ENCODE data around the gene PTPN22.

Gene PTPN22

DNA sequence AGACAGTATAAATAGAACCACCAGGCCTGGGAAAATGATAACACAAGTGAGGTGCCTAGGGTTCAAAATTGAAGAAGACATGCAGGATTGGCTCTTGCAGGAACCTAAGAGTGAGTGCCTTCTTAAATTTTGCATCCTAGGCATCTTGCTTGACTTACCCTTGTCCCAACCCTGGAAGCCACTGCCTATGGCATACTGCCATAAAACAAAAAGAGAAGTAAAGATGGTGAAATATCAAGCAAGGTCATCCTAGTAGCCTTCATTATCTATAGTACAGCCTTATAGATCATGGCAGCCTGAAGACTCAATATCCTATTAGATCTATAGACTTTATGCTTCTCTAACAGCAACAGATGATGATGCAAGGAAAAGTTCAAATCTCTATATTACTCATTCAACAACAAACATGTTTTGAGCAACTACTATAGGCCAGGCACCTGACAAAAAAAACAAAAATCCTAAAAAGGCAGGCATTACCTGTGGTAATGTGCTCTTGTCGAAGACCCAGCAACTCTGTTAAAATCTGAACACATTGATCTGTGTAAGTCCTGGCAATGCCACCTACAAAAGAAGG is 26.8 kb upstream of the PTPN22 start:
- FAIRE-seq (no peak), DNase-seq (ENCODE audit: insufficient read length, low spot score) (no peak)
- no peak for TF ChIP-seq POLR2A (IDR thresholded peaks at IDR 0.05; ENCODE audit: low read depth, low read length)

- no peak for TF ChIP-seq POLR2A (IDR thresholded peaks at IDR 0.05; ENCODE audit: low read depth, low read length)
- FAIRE-seq (no peak), DNase-seq (ENCODE audit: insufficient read length, low spot score) (no peak)
These were observed 24.4 kb upstream of the PTPN22 start for GRCh38 chr1:113895961-113896360.

DNA sequence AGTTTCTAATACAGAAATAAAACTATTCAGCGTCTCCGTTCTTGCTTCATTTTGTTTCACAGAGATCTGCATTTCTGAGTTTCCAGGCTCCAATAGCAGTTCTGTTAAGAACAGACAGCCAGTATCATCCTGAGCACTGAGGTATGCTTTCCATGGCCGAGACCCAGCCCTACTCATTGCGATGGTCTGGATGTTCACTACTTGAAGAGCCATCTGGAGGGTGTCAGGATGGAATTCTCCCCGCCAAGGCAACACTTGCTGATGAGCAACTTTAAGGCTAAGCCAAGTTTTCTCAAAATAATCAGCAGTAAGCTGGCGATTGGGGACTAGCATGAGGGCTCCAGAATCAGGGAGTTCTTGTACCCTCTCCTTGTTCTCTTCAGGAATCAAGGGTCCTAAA is 23.6 kb upstream of the PTPN22 start:
- no peak for TF ChIP-seq POLR2A (IDR thresholded peaks at IDR 0.05; ENCODE audit: low read depth, low read length)
- FAIRE-seq (no peak), DNase-seq (ENCODE audit: insufficient read length, low spot score) (no peak)

- no peak for FAIRE-seq
- TF ChIP-seq POLR2A (IDR thresholded peaks at IDR 0.05; ENCODE audit: low read depth, low read length) = no peak
- DNase-seq (ENCODE audit: insufficient read length, low spot score) = no peak
These were observed 21.8 kb upstream of the PTPN22 start for GRCh38 chr1:113893267-113893666.

- FAIRE-seq (no peak), DNase-seq (ENCODE audit: insufficient read length, low spot score) (no peak)
- TF ChIP-seq POLR2A (IDR thresholded peaks at IDR 0.05; ENCODE audit: low read depth, low read length) = no peak
These were observed 20.2 kb upstream of the PTPN22 start for GRCh38 chr1:113891631-113892220.

GRCh38 chr1:113890816-113891215 is 19.3 kb upstream of the PTPN22 start:
- DNase-seq (ENCODE audit: insufficient read length, low spot score) (no peak), FAIRE-seq (no peak)
- no peak for TF ChIP-seq POLR2A (IDR thresholded peaks at IDR 0.05; ENCODE audit: low read depth, low read length)

DNA sequence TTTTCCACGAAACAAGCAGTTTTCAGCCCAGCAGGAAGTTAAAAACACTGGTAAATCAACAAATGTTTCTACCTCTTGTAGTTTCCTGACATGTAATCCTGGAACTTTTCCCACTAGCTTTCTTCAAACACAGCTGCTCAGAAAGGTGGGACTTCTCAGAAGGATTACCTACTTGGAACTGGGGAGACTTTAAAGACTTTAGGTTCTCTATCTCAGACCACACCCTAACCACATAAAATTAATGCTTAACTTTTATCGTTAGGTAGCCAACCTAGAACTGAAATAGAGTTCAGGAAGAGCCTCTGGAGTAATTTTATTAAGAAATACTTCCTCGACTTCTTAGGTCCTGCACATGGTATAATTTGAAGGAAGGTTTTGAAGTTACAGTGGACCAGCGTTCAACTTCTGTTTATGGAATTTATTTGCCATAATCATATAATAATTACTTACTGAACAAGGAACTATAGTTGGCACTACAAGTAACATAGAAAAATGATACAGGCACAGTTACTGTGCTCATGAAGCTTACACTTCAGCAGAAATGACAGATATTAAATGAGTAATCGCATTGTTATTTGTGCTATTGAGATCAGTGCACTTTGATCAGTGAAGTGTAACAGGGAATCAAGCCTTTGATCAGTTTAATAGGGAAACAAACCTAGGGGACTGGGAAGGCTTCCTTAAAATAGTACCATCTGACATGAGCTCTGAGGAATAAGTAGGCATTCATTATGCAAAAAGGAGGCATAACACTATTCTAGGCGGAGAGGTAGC is 16.1 kb upstream of the PTPN22 start, which contains the start of gene BCL2L15:
Gene BCL2L15 (minus strand): TSS at position 180 of the 774 bp plus-strand sequence. CDS start 206 bp downstream, outside the sequence.
- DNase-seq (ENCODE audit: insufficient read length, low spot score) = no peak
- TF ChIP-seq POLR2A (IDR thresholded peaks at IDR 0.05; ENCODE audit: low read depth, low read length) = no peak
- FAIRE-seq = no peak

GRCh38 chr1:113886417-113887401 is 15.2 kb upstream of the PTPN22 start:
- FAIRE-seq = no peak
- no peak for TF ChIP-seq POLR2A (IDR thresholded peaks at IDR 0.05; ENCODE audit: low read depth, low read length)

GRCh38 chr1:113881661-113882060 is 10.1 kb upstream of the PTPN22 start:
- TF ChIP-seq POLR2A (IDR thresholded peaks at IDR 0.05; ENCODE audit: low read depth, low read length) = no peak
- DNase-seq (ENCODE audit: insufficient read length, low spot score) = no peak
- no peak for FAIRE-seq

More at GRCh38 chr1:113886417-113887401, 15.2 kb upstream of the PTPN22 start:
- no peak for DNase-seq (ENCODE audit: insufficient read length, low spot score)

- DNase-seq (ENCODE audit: insufficient read length, low spot score) (no peak), FAIRE-seq (no peak)
- no peak for TF ChIP-seq POLR2A (IDR thresholded peaks at IDR 0.05; ENCODE audit: low read depth, low read length)
These were observed 8.2 kb upstream of the PTPN22 start for GRCh38 chr1:113879739-113880038.

GRCh38 chr1:113876176-113876575 is 4.7 kb upstream of the PTPN22 start:
- no peak for DNase-seq (ENCODE audit: insufficient read length, low spot score)
- TF ChIP-seq POLR2A (IDR thresholded peaks at IDR 0.05; ENCODE audit: low read depth, low read length) = no peak

DNA sequence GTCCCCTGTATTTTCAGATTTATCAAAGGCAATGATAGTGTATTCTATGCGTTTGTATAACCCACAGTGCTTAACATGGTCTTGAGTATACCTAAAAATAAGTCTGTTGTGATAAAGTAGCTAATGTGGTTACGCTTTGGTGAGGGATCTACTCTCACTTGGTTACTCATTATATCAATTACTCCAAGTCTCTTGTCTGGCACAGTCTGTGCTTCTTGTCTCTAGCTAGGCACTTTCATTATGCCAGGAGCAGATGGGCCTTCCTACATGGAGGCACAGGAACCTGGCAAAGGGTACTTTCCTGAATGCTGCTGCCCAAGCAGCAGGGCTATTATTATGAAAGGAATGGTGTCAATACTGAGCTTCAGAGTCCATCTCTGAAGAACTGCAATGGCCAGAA is 4.2 kb upstream of the PTPN22 start:
- DNase-seq (ENCODE audit: insufficient read length, low spot score) = no peak
- no peak for FAIRE-seq
- no peak for TF ChIP-seq POLR2A (IDR thresholded peaks at IDR 0.05; ENCODE audit: low read depth, low read length)

More at GRCh38 chr1:113876176-113876575, 4.7 kb upstream of the PTPN22 start:
- no peak for FAIRE-seq

DNA sequence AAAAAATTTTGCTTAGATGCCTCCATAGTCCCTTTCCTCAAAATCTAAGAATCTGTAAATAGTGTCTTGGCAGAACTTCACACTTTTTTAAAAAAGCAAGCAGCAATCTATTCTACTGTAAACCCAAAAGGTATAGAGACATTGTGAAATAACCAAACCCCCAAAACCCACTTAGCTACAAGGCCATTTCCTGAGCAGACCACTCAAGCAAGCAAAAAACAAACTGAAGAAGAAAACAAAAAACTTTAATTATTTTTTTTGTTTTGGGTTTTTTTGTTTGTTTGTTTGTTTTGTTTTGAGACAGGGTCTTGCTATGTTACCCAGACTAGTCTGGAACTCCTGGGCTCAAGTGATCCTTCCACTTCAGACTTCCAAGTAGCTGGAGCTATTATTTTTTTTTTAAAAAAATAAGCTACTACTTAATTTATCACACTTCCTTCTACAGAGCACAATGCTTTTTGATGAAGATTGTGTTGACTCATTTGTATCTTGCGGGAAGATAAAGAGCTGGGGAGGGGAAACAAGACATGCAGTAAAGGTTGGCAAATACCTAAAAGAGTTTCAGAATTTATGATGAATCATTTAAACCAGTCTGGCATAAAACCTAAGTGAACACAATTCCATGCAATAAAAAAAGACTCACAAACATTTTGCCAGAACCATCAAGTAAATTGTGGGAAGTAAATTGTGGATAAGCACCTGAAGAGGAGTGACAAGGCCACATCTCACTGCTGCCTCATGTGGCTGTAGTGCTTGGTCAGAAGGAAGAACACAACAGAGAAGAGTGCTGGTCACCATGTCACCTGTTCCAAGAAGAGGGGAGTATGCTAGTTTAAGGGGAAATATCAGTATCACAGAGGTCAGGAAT is 2.7 kb upstream of the PTPN22 start:
- DNase-seq (ENCODE audit: insufficient read length, low spot score) (no peak), FAIRE-seq (peak; percentile 85)
- no peak for TF ChIP-seq POLR2A (IDR thresholded peaks at IDR 0.05; ENCODE audit: low read depth, low read length)

Data from H54 (cell line).